GM12873 (cell line): ENCODE data around the gene NEURL4.

Experiments
- CTCF ChIP-seq: IDR thresholded peaks from 2 replicates; pipeline ENCODE4 v1.5.1; 2012; ENCODE audit warnings: low read depth, mild to moderate bottlenecking, moderate library complexity, low read length, control low read depth; ENCODE audit not compliant: insufficient read depth; ENCODE audit errors: missing control alignments

NEURL4 gene

GRCh38 chr17:7309628-7310027 lies 19.5 kb downstream of the NEURL4 start:
- TF ChIP-seq CTCF: no peak

GRCh38 chr17:7308625-7309433 lies 20.3 kb downstream of the NEURL4 start:
- TF ChIP-seq CTCF: no peak

GRCh38 chr17:7307686-7308624 lies 21.2 kb downstream of the NEURL4 start:
- peak; percentile 13 for TF ChIP-seq CTCF

- no peak for TF ChIP-seq CTCF
These were observed 22.0 kb downstream of the NEURL4 start, which contains the start of gene EIF5A for GRCh38 chr17:7306911-7307685. Gene EIF5A, plus strand, starts transcription at chr17:7307628. Its CDS starts 2,008 bp downstream, at chr17:7309636.

GRCh38 chr17:7304179-7304578 lies 25.0 kb downstream of the NEURL4 start:
- TF ChIP-seq CTCF: no peak

GRCh38 chr17:7296189-7296861 lies 32.8 kb downstream of the NEURL4 start:
- peak; percentile 82 for TF ChIP-seq CTCF
